NCI-H2081 (cell line): Measurements from ENCODE around the gene TEKT4.
"Not testable (repeated sequence)": the region's sequence is repeated elsewhere in the genome, so short reads cannot be mapped to it uniquely, and the experiment has no call there.

ENCODE experiments used
- DNase-seq, 2 experiments: peaks; one replicate each; lab custom pipeline; 2025; lab: John Stamatoyannopoulos, UW

The TEKT4 gene

DNA sequence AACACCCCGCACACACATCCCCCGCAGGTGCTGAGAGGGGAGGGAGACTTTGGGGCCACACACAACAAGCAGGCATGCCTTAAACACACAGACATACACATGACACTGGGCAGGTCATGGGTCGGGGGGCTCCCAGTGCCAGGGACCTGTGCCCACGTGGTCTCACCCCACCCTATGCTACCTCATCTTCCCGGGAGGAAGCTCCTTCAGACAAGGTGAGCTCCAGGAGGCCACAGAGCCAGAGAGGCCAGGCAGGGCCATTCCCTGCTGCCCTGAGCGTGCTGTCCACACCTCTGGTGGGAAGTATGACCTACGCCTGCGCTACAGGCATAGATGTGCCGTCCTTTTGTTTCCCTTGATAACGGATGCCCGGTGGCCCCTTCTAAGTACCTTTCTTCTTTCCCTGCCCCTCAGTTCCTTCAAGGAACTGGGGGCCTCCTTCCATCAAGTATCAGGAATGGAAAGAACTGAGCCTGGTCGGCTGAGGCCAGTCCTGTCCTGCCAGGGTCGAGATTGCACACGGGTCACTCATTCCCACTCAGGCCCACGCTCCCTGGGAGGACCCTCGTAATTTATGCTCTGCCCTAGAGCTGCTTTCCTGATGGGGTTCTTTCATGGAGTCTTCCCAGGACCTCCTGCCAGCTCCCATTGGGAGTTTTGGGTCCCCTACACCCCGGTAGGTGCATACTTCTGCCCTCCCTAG lies 4.7 kb downstream of the TEKT4 start:
- DNase-seq = no peak

GRCh38 chr2:94876523-94876863 lies 5.3 kb downstream of the TEKT4 start:
- DNase-seq = no peak

DNA sequence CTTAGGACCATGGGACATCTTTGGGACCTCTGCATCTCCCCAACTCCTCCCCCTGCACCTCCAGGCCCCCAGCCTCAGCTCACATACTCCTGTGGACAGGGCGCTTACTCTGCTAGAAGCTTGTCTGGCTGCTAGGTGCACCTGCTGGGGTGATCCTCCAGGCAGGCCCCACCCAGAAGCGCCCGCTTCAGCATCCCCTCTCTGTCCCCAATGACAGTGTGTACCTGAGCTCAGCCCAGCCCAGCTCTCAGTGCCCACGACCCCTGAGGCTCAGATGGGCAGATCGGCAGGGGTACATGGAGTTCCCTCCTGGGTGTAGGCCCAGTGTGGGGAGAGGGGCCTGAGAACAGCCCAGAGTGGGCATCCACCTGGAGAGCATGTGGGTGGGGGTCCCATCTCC lies 5.9 kb downstream of the TEKT4 start:
- no peak for DNase-seq

GRCh38 chr2:94878575-94878974 lies 7.3 kb downstream of the TEKT4 start:
- not testable (repeated sequence) for DNase-seq

- no peak for DNase-seq
These were observed 8.2 kb downstream of the TEKT4 start for GRCh38 chr2:94879314-94879981.

GRCh38 chr2:94879982-94880377 lies 8.8 kb downstream of the TEKT4 start:
- no peak for DNase-seq

DNA sequence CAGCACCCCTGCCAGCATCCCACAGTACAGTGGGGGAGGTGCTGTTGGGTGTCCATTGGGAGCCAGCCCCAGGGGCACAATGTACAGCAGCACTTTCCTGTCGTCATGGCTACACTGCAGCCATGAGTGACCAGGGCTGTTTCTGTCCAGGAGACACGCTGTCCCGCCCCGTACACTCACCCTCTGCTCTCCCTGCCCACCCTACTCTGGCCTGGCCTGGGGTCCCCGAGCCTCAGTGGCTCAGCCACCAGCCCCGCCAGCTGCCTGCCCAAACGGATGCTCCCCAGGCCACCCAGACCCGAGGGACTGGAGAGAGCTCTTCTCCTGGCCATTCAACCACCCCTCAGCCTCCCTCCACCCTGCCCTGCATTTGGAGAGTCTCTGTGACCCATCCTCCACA lies 9.3 kb downstream of the TEKT4 start:
- DNase-seq = no peak

DNA sequence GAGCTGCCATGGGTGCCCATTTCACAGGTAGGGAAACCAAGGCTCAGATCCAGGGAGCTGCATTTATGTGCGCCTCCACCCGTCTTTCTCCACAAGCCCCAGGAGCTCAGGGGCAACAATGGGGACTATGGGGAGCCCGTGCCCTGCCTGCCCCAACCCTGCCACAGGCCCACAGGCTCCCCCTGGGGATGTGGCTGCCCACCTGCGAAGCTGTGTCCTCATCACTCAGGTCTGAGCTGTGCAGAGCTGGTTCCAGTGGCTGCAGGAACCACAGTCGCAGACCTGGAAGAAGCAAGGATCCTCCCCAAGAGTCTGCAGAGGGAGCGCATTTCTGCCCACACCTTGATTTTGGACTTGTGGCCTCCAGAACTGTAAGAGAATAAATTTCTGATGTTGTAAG lies 9.8 kb downstream of the TEKT4 start:
- DNase-seq = no peak

- no peak for DNase-seq
These were observed 19.0 kb downstream of the TEKT4 start for GRCh38 chr2:94890234-94890633.

DNA sequence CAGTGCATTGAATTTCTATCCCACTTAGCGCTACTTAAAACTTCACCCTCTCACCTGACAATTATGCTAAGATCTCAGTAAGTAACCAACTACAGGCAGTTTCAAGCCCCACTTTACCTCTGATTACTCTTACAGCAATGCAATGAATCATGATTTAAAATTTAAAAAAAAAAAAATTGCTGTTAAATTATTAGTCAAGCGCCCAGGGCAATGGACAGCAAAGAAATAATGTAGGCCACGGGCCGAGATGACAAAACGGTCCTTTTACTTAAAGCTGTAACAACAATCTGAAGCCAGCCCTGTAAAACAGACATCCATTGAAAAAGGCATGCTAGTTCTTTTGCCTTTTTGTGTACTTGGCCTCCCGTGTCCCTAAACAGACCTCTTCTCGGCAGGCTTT lies 24.0 kb downstream of the TEKT4 start:
- DNase-seq = not testable (repeated sequence)

- DNase-seq = not testable (repeated sequence)
These were observed 35.7 kb downstream of the TEKT4 start for GRCh38 chr2:94906976-94907375.

GRCh38 chr2:94923196-94923595 lies 52.0 kb downstream of the TEKT4 start:
- no peak for DNase-seq

- DNase-seq = not testable (repeated sequence)
These were observed 53.8 kb downstream of the TEKT4 start for GRCh38 chr2:94924999-94925398.
